AG10803 (cell line): Measurements from ENCODE around the gene STK38.
A peak's percentile ranks its signal among the peaks of the same experiment; 100 is the strongest.

Experiments used
- DNase-seq: peaks from one replicate; pipeline ENCODE4 v3.0.0; 2010; ENCODE audit warnings: low read depth
- H3K4me3 ChIP-seq: 2 replicates; pipeline ENCODE4 v1.5.1; 2011; ENCODE audit warnings: mild to moderate bottlenecking, low read length, control low read depth
- CTCF ChIP-seq: conservative IDR thresholded peaks from 2 replicates; pipeline ENCODE4 v1.5.1; 2011; ENCODE audit warnings: mild to moderate bottlenecking, low read length, control low read depth, inconsistent platforms

Gene STK38

GRCh38 chr6:36547646-36548400, 544 bp upstream of the STK38 start:
- H3K4me3 ChIP-seq: no peak overlapping the region
- DNase-seq: no peak
- no peak for TF ChIP-seq CTCF

GRCh38 chr6:36546308-36546919, 865 bp downstream of the STK38 start:
- peak overlapping the region; percentile 98 for H3K4me3 ChIP-seq
- TF ChIP-seq CTCF: no peak
- DNase-seq: peak; percentile 17

- peak overlapping the region; percentile 98 for H3K4me3 ChIP-seq
- DNase-seq: no peak
- no peak for TF ChIP-seq CTCF
Observed at GRCh38 chr6:36545767-36546307, 1.4 kb downstream of the STK38 start.

GRCh38 chr6:36544228-36544627, 3.1 kb downstream of the STK38 start:
- no peak for TF ChIP-seq CTCF
- peak; percentile 88 for DNase-seq
- H3K4me3 ChIP-seq: peak overlapping the region; percentile 39

GRCh38 chr6:36542041-36542440, 5.2 kb downstream of the STK38 start:
- no peak for TF ChIP-seq CTCF
- H3K4me3 ChIP-seq: no peak overlapping the region
- no peak for DNase-seq

- peak; percentile 23 for TF ChIP-seq CTCF
- no peak overlapping the region for H3K4me3 ChIP-seq
- DNase-seq: no peak
Observed at GRCh38 chr6:36539814-36540568, 7.3 kb downstream of the STK38 start.
